NCI-H1092 (cell line): Measurements from ENCODE around the gene TGFB3.
"Not testable (repeated sequence)": the region's sequence is repeated elsewhere in the genome, so short reads cannot be mapped to it uniquely, and the experiment has no call there.

Source experiments
- DNase-seq: peaks from one replicate; lab custom pipeline; 2025; lab: John Stamatoyannopoulos, UW

Gene TGFB3

GRCh38 chr14:75981426-75982265 lies at the start of gene TGFB3:
Gene TGFB3, minus strand, starts transcription at chr14:75981995. Its CDS starts 1,102 bp downstream, at chr14:75980893.
- DNase-seq: peak; percentile 20

- no peak for DNase-seq
Measured at GRCh38 chr14:76024211-76024907, 42.6 kb upstream of the TGFB3 start.

GRCh38 chr14:76023757-76024156 lies 42.0 kb upstream of the TGFB3 start:
- no peak for DNase-seq

DNA sequence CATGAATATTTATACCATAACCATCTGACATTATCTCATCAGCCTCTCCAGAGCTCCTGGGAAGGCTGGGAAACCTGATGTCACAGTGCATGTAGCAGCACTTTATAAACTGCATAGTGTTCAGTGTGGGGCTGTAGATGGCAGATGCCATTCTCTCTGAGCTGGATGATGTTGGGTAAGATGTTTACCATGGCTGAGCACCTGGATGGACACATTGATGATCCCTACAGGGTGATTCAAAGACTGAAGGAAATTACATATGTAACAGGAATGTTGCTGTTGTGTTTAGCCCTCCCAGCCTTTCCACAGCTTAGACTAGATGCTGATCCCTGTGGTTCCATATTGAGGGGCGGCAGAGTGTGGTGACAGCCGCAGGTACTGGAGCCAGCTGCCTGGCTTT lies 41.2 kb upstream of the TGFB3 start:
- DNase-seq: no peak

DNA sequence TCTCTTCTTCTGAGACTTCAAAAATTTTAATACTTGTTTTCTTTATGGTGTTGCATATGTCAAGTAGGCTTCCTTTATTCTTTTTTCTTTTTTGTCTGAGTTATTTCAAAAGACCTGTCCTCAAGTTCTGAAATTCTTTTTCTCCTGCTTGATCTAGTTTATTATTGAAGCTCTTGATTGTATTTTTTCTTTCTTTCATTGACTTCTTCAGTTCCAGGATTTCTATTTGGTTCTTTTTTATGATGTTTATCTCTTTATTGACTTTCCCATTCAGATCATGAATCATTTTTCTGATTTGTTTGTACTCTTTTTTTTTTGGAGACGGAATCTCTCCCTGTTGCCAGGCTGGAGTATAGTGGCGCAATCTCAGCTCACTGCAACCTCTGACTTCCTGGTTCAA lies 37.9 kb upstream of the TGFB3 start:
- DNase-seq: no peak

DNA sequence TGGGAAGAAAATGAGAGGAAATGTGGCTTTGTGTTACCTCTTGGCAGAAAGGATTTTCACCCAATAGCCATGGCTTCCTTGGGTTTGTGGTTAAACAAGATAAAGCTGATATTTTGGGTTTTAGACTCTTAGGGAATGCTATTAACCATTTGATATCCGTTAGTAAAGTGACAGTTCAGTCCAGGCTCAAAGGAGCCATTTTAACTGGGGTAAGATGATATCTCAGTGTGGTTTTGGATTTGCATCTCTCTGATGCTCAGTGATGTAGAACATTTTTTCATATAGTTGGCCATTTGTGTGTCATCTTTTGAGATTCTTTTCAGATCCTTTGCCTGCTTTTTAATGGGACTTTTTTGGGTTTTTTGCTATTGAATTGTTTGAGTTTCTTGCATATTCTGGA lies 33.9 kb upstream of the TGFB3 start:
- no peak for DNase-seq

GRCh38 chr14:76015191-76015590 lies 33.4 kb upstream of the TGFB3 start:
- DNase-seq: no peak

- DNase-seq: no peak
Measured at GRCh38 chr14:76012354-76012753, 30.6 kb upstream of the TGFB3 start.

DNA sequence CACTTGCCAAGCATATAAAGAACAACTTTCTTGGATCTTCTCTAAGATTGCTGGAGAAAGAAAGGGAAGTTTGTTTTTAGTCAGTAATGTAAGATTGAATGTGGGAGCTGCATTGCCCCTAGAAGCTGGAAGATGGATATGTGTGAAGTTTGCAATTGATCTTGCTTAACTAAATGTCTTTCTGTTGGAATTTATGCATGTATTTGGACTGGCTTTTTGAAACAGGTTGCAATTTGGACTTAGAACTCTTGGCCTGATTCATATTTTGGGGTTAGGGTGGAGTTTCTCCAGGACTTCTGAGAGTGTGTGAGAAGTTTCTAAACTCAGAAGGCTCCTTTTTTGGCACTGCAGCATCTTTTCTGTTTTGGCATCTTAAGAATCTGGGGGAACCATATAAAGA lies 30.1 kb upstream of the TGFB3 start:
- DNase-seq: no peak

GRCh38 chr14:76009627-76010026 lies 27.8 kb upstream of the TGFB3 start:
- DNase-seq: not testable (repeated sequence)

GRCh38 chr14:76007852-76008251 lies 26.1 kb upstream of the TGFB3 start:
- DNase-seq: no peak

DNA sequence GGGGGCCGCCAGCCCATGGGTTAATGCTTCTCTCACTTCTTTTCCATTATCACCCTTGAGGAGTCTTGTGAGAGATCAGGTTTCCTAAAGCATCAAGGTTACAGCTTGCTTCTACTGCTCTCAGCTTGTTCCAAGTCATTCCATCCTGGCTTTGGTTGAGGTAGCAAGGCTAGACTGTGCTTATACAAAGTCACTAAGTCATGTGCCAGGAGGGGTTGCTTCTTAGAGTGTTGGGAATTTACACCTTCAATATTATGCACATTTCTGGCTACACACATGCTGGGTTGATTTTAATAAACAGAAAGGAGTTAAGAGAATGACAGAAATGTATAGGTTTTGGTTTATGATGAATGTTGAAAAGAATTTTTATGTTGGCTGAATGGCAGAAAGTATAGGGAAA lies 25.6 kb upstream of the TGFB3 start:
- DNase-seq: no peak

DNA sequence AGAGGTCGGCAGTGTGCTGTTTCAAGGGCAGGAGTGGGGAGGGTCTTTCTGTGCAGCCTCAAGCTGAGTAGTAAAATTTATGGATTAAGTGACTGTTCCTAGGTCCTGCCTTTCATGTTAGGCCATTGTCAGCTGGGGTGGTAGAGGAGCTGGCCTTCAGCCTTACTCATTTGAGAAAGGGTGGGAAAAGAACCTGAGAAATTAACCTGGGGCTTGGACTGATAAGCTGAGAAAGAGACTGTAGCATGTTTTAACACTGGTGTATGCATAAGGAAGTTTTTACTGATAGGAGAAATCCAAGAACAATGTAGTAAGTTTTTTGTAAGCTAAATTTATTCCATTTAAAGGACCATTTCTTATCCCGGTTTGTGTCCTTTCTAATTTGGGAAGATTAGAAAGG lies 24.5 kb upstream of the TGFB3 start:
- no peak for DNase-seq

- DNase-seq: no peak
Measured at GRCh38 chr14:76002383-76002782, 20.6 kb upstream of the TGFB3 start.

DNA sequence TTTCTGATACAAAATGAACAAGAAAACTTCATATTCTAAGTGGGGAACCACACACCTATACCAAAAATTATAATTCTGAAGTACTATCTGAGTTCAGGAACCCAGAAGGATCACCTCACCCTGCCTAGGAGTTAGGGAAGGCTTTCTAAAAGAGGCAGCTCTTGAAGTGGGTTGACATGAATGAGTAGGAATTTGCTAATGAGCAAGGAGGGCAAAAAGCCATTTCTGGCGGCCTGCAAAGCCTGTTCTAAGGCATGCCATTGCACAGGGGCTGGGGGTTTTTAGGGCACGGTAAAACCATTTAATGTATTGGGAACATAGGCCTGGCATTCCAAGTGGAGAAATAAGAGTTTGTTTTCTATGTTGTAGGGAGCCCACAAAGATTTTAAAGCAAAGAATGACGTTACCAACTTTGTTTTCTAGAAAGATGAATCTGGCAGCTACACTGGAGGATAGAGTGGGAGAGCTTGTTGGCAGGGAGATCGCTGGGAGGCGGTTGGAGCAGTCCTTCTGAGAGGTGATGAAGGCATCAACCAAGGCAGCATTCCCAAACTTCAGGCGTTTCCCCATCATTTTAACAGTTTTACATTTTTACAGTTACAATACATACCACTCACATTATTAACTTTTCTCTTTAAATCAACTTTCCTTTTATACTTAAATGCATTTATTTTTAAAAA lies 17.9 kb upstream of the TGFB3 start:
- no peak for DNase-seq

DNA sequence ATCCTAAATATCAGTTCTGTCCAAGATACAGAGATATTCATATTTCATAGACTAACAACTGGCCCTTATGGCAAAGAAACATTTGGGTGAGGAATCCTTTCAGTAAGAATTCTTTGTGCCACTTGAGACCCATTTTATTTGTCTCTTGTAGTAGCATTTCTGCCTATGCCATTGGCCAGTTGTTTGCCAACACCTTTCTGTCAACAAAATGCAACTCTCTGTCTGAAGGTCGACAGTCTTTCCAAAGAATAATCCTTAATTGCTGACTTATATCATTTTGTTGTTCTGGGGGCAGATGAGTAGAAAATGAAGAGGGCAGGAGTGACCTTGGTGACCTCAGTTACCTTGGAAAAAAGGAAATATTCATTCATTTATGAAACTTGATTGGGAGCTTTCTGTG lies 14.7 kb upstream of the TGFB3 start:
- no peak for DNase-seq

DNA sequence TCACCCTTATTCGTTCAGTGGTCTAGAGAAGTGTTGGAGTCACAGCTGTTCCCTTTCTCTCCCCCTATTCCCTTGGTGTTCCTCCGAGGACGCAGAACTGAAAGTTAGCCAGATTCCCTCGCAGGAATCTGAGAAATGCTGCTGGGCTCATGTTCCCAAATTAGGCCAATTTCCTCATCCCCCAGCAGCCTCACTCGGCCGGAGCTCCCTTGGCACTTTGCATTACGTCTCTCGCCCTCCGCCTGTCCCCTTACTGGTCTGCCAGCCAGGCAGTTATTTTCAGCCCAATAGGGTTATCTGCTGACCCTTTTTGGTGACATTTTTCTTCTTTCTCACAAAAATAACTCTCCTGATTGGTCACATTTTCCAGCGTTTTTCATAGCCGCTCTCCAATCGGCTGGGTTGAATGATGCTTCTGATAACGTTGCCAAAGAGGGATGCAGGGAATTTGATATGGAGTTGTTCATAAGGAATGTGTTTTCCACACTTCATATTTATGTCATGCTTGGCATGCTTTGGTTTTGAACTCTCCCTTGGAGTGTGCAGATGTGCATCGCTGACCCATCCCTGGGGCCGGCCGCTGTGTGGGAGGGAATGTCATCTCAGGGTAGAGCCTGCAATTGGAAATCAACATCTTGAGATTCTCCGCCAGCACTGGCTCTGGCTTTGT lies 13.7 kb upstream of the TGFB3 start:
- DNase-seq: no peak

DNA sequence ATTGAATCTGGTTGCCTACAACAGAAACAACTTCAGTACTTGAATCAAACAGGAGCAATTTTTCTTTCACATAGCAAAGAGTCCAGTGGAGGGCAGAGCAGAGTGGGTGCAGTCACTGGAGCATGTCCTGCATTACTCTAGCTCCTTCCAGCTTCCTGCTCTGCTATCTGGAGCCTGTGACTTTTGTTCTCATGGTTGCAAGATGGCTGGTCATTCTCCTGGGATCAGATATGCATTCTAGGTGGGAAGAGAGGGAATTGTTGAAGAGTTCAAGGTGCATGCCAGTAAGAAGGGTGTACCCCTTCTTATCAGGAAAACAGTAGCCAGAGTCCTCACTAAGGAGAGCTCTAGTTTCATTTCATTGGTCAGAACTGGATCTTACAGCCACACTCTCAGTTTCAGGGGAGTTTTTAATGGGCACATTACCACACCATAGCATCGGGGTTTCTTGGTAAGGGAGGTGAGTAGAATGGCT lies 11.8 kb upstream of the TGFB3 start:
- DNase-seq: no peak

DNA sequence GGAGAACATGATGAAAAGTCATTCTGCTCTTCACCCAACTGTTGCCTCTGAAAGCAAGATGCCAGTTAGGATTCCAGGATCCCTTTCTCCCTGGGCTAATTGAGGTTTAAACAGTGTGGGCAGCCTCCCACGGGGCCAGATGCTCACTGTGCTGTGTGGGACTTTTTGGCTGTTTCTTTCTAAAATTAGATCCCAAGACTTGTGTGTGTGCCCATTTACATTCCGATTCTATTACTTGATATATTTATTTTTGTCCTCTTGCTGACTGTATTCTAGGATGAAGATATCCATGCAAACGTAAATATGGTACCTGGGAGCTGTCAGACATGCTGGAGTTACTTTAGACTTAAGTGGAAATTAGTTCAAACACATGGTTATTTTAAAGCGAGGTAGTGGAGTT lies 10.0 kb upstream of the TGFB3 start:
- no peak for DNase-seq

DNA sequence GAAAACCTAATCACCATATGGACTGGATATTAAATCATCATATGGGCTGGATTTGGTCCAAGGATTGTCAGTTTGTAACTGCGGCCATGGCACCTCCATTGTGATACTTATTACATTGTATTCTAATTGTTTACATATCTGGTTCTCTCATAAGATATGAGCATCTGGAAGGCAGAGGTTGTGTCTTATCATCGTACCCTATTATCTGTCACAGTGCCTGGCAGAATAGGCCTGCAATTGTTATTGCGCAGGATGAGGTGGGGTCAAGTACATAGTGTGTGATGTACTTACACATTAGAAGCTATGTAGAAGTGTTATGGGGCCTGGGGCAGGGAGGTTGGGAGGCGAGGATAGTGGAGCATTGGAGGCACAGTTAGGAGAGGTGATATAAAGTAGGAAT lies 8.5 kb upstream of the TGFB3 start:
- no peak for DNase-seq

DNA sequence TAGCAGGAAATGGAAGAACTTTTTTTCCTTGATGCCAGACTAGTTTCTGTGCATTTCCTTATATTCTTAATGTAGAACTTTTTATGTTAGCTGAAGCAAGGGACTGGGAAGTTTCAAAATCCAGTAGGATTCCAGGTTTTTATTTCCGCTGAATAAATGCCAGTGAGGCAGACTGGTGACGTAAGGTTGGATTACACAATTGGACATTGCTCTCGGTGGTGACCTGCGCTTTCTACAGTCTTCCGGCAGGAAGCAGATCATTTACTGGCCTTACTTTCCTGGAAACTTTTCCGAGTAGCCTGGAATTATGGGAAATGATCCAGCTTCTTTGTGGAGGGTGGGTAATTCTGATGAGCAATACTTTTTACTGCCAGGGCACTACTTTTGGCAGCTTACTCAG lies 7.3 kb upstream of the TGFB3 start:
- no peak for DNase-seq
